COR-L47 (cell line): Measurements from ENCODE around the gene NOS1.
"Not testable (repeated sequence)": the region's sequence is repeated elsewhere in the genome, so short reads cannot be mapped to it uniquely, and the experiment has no call there.

Source experiments
- DNase-seq: peaks from one replicate; lab custom pipeline; 2025; lab: John Stamatoyannopoulos, UW

NOS1 gene

DNA sequence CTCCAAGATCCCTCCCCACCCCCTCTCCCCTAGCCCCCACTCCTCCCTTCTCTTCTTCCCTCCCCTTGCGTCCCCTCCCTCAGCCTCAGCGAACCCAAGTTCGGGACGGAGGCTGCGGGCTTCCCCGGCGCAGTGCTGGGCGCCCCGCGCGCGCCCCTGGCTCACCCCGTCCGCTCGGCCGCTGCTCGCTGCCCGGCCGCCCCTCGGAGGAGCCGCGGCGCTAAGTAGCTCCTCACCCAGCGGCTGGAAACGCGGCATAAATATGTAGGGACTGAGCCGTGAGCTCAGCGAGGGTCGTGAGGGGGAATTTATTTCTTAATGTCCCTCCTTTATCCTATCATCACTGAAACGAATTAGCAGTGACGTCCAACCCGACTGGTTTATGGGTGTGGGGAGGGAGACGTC lies at the start of gene NOS1:
NOS1 (minus strand) TSS at position 280 of the 405 bp plus-strand sequence. CDS start 30,557 bp downstream, outside the sequence.
- no peak for DNase-seq

DNA sequence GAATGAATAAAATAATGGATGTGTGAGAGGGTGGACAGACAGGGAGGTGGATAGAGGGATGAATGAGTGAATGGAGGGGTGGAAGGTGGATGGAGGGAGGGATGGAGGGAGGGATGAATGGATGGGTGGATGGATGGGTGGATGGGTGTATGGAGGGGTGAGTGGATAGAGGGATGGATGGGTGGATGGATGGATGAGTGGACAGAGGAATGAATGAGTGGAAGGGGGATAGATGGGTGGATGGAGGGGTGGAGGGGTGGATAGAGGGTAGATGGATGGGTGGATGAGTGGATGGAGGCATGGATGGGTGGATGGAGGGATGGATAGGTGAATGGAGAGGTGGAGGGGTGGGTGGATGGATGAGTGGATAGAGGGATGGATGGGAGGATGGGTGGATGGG lies 47.9 kb upstream of the NOS1 start:
- no peak for DNase-seq

DNA sequence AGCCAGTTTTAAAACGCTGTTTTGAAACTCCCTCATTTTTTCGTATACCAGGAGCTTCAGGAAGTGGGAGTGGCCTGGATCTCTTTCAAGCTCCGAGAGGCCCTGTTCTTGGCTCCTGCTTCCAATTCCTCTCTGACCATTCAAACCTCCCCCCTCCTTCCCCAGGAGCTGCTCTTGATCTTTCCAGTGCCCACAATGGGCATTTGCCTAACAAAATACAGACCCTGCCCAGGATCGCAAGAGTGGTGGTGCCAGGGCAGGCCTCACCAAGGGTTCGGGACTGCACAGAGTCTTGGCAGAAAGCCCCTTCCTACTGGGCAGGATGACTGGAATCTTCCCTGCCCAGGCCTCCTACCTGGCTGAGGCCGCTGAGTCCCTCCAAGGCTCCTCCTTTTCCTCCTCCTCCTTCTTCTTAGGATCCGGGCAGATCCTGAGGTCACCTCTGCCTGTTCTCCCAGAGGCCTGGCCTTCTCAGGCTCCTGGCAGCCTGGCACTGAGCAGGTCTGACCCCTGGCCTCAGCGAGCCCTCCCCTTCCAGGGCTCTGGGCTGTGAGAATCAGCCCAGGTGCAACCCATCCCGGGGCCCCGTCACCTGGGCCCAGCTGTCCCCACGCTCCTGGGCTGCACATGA lies 46.9 kb upstream of the NOS1 start:
- DNase-seq, result no peak

DNA sequence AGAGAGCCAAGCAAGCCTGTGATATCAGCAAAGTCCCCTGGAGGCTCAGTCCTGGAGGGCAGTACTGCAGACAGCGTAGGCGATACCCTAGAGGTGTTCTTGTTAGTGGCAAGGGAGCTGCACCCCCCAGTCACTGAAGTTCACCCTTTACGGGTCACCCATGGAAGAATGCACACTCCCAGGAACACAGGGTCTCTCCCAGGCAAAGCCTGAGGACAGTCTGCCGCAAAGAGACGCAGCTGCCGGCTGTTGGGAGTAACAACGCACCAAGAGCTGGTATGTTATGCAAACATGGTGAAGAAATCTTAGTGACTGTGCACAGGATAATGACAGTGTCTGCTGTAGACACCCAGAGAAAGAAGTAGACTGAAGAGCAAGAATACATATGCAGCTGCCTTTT lies 43.5 kb upstream of the NOS1 start:
- no peak for DNase-seq

DNA sequence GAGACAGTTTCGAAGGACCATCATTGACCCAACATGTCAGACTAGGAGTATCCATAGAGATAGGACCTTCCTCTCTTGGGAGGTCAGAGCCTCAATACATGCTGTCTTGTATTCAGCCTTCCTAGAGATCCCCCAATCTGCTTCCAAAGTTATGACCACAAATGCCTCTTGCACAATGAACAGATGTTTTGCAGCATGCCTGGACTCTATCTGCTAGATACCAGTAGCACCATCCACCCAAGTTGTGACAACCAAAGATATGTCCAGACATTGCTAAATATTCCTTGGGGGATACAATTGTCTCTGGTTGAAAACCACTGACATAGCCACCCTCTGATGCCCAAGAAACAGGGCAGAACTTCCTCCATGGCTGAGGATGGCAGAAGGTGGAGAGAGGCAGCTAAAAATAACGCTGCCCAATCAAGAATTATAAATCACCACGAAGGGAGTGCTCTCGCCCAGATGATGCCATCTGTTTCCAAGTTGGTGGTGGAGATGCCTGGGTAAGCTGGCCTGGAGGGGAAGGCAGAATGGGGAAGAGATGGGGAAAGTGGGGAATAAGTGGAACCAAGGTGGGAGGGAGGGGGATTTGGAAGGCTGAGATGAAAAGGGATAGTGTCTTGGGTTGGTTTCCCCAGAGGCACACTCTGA lies 42.9 kb upstream of the NOS1 start:
- DNase-seq, result no peak

DNA sequence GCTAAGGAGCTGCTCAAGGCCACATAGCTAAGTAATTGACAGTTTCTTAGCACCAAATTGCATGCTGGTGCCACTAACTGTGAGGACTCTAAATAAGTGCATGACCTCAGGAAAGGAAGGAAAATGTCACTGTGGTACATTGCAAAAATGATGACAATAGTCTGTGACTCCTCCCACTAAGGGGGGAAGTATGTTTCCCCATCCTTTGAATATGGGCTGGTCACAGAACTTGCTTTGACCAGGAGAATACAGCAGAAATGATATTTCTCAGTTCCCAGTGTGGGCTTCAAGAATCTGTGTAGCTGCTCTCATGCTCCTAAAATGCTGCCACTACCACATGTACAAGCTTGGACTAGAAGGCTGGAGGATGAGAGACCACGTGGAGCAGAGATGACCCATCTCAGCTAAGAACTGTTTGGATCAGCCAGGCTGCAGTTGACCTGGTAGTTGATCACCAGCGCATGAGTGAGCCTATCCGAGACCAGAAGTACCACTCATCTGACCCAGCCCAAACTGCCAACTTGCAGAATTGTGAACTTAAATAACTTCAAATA lies 42.2 kb upstream of the NOS1 start:
- no peak for DNase-seq

DNA sequence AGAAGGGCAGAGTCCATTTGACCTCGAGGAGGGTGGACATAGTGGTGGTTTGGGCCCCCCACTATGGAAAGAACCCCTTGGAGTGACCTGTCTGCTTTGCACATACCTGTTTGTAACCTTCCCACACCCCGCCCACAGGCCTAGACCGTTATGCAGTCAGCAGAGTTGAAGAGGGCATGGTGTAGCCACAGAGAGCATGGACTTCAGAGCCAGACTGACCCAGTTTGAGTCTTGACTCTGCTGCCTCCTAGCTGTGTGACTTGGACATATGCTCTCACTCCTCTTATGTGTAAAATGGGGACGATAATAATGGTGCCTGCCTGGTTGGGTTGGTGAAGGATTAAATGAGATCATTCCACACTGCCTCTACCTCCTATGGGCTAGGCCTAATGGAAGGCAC lies 40.9 kb upstream of the NOS1 start:
- DNase-seq, result no peak

DNA sequence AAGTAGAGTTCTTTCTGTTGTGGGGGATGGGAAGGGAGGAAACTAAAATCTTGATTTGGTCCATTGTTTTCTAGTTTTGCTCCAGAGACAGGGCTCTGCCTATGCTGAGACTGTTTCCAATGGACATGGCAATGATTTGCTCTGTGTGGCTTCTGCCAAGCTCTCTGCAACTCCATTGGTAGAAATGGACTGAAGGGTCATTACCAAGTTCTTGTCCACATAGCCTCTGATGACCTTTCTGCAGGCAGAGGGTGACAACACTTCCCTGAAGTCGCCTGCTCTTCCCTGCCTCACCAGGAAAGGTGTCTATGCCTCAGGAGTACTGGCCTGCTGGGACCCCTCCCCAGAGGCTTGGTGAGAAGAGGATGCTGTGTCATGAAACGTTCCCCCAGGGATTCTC lies 39.5 kb upstream of the NOS1 start:
- no peak for DNase-seq

DNA sequence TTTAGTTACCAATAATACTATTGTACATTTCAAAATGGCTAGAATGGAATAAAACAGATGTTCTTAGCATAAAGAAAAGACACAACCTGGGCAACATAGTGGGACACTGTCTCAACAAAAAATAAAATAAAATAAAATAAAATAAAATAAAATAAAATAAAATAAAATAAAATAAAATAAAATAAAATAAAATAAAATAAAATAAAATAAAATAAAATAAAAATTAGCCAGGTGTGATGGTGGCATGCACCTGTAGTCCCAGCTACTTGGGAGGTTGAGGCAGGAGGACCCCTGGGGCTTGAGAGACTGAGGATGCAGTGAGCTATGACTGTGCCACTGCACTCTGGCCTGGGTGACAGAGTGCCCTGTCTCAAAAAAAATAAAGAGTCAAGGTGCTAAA lies 37.1 kb upstream of the NOS1 start:
- not testable (repeated sequence) for DNase-seq

DNA sequence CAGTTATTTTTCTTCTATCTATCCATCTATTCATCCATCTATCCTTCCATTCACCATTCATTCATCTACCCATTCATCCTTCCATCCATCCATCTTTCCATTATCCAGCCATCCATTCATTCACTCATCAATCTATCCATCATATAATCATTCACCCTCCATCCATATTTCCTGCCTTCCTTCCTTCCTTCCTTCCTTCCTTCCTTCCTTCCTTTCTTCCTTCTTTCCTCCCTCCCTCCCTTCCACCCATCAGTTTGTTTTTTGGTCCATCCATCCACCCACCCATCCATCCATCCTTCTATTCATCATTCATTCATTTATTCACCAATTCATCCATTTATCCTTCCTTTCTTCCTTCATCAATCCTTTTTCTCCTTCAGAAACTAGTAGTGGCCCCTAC lies 34.3 kb upstream of the NOS1 start:
- no peak for DNase-seq

DNA sequence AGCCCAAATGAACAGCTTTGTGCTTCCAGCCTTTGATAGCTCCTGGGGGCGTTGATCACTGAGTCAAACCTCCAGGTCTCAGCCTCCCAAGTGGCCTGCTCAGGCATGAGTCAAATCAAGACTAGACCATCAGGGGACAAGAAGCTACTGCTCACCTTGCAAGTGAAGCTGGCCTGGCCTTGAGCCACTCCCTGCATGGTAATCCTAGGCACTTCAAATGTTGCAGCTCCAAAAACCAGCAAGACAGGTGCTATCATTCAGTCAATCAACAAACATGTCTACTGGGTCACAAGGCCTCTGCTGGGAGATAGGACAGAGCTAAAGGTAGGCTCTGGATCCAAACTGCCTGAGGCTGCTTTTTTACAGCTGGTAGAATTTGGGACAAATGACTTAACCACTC lies 33.1 kb upstream of the NOS1 start:
- no peak for DNase-seq

DNA sequence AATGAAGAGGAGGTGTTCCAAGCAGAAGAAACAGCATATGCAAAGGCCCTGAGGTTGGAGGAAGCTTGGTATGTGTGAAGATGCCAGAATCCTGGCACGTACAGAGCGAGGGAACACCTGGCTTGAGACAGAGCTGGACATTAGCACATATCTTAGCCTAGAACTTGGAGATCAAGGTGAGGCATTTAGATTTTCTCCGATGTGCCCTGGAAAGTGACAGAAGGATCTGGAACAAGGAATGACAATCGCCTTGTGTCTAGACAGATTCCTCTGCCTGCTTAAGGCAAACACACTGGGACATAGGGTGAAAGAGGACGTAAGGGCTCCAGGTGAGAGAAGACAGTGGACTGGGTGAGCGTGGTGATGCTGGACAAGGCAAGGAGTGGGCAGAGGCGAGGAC lies 32.2 kb upstream of the NOS1 start:
- no peak for DNase-seq

DNA sequence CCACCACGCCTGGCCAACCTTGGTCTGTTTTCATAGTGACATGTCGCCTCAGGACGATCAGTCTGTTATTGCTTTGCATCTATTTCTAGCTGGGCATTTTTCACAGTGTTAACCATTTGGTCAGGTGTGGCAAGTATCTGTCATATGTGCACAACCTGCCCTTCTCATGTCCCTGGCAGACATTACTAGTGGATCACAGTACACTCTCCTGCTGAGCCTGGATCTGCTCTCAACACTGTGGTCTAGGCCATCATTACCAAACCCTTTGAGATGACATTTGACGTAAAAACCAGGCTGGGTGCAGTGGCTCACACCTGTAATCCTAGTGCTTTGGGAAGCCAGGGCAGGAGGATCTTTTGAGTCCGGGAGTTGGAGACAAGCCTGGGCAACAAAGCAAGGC lies 29.4 kb upstream of the NOS1 start:
- DNase-seq, result no peak

DNA sequence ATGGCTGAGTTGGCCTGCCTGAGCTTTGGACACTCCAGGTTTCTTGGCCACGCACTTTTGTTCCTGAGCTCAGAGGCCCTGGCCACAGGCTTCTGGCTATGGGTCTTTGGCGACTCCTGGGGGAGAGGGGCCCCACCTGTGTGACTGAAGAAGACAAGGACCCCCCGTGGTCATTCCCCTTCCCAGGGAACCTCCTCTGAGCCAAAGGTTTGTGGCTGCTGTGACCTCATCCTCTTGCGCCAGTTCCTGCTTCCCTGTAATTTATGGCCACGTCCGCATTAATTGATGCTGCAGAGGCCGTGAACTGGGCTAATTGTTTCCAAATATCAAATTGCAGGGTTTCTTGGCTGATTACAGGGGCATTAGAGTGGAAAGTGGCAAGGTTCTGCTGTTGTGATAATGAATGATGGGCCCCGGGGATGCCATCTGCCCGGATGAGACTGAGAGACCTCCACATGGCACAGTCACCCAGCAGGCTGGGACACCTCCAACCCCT lies 27.6 kb upstream of the NOS1 start:
- no peak for DNase-seq

DNA sequence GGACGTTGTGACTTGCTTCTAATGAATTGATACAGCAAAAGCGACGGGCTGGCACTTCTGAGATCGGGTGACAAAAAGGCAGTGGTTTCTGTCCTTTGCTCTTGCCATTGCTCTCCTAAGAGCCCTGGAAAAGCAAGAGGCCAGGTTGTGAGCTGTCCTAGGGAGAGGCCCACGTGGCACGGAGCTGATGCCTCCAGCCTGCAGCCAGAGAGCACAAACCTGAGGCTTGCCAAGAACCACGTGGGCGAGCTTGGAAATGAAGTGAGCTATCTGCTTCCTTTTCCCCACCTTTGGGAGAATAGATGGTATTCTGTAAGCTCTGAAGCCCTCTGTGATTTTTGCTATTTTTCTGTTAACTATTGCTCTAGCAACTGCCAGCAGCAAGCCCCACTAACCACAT lies 26.4 kb upstream of the NOS1 start:
- DNase-seq, result no peak

DNA sequence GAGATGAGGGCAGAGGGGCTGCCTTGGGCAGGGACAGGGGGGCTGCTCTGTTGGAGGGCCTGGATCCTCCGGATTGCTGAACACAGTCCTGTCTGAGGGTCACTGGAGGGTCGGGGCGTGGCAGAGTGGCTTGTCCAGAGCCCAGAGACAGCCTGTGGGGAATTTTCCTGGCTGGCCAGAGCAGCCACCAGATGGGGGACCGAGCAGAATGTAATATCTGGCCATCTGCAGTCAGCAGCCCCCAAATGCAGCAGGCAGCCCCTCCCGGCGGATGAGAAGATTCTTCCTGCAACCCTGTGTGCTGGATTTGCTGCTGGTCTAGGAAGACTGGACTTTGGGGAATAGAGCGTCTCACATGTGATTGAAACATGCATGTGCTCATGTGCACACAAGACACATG lies 23.3 kb upstream of the NOS1 start:
- DNase-seq, result no peak

DNA sequence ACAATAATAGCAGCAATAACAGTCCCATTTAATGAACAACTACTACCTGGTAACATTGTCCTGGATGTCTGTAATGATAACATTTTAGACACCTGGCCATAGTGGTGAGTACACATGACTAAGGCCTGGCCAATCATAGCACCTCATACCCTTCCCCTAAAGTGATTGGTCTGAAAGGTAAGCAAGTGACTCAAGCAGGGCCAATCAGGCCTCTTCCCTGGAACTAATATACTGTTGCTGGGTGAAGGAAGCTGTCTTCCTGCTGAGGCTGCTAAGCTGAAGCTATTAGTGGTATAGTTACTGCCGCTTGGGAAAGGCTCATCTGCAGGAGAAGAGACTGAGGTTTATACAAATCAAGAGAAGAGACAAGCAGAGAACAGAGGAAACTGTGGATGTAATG lies 18.7 kb upstream of the NOS1 start:
- DNase-seq, result no peak

DNA sequence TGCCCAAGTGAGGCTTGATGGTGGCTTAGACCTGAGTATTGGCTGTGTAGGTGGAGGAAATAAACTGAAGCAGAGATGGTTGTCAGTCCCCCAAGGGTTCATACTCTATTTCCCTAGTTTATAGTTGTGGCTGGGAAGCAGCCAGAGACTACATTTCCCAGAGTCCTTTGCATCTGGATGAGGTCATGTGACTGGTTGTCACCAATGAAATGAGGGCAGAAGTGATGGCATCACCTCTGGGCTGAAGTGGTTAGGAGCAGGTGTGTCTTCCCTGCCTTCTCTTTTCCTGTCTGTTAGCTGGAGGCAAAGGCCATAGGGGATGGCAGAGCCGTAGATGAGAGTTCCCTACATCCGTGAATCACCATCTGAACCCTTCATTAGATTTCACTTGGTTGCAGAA lies 16.3 kb upstream of the NOS1 start:
- DNase-seq, result no peak

DNA sequence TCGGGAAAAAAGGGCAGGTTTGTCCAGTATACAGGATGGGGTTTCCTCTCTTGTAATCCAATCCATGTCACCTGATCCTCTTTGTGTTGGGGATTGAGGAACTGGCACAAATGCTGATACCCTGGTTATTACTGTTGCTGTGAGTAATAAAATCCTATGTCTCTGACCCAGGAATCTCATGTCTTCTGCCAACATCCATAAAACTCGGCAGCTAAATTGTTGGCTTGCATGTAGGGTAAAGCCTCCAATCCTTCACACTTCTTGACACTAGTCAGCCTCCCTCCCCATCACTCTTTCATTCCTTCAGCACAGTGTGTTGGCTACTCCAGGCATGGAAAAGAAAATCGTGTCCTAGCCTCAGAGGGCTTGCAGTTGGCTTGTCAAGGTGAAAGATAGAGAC lies 9.2 kb upstream of the NOS1 start:
- DNase-seq, result no peak

DNA sequence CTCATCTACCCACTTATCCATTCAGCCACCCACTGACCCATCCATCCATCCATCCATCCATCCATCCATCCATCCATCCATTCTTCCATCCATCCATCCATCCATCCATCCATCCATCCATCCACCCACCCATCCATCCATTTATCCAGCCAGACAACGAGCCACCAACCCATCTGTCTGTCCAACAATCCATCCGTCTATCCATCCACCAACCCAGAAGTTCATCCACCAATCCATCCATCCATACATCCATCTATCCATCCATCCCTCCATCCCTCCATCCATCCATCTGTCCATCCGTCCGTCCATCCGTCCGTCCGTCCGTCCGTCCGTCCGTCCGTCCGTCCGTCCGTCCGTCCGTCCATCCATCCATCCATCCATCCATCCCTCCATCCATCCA lies 8.6 kb upstream of the NOS1 start:
- DNase-seq, result not testable (repeated sequence)

DNA sequence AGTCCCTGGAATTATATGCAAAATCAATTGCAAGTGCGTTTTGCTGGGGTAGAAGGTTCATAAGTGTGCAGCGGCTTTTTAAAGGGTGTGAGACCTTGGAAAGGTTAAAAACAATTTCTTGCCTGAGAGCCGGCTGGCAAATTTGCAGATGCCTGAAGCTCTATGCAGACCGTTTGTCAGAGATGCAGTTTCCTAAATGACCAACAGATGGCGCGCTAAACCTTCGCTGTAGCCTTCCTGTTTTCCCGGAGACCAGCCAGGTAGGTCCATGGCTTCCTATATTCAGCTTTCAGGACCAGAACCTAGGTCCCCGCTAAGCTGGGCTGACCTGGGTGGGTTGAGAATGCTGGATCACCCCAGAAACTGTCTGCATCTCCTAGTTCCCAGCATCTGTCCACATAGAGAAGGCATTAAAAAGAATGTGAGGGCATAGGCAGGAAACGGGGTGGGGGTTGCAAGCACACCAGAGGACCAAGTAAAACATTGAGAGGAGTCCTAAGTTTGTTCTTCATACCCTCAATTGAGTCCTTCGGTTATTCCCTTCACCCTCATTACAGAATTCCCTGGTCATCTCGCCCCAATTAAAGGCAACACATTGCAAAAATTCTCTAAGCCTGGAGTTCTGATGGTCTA lies 5.7 kb upstream of the NOS1 start:
- DNase-seq, result peak; percentile 54

DNA sequence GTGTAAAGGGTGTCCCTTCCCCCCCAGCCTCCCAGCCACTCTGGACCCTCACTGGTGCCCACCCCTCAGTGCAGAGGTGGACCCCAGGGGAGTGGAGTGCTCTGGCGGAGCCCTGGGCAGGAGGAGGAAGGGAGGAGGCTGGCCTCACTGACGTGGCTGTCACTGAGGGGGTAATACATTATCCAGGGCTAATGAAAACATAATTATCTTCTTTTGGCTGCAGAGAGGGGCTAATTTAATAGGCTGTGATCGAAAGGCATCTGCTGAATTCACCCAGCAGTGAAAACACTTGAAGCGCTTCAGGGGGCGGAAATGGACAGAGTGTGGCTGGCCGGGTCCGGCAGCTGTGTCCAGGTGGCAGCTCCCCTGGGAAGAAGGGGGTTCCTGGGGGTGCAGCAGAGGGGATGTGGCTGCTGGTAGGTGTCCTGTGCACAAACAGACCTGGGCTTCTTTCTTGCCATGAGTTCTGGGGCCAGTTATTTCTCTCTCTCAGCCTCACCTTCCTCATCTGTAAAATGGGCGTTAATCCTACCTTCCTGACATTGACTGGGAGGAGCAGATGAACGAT lies 3.7 kb upstream of the NOS1 start:
- DNase-seq, result no peak

DNA sequence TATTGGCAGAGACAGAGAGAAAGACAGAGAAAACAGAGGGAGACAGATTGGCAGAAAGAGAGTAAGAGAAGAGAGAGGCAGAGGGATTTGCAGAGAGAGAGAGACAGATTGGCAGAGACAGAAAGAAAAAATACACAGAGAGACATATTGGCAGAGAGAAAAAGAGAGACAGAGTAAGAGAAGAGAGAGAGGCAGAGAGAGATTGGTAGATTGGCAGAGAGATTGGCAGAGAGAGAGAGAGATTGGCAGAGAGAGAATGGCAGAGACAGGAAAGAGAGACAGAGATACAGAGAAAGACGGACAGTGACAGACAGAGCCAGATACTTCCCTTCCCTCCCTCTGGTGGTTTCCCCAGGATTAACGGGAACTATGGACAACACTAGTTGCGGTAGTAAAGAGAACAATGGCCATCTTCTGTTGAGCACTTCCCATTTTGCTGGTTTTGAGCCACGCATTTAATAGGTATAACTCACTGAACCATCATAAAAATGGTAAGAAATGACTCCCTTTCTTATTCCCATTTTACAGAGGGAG lies 2.6 kb upstream of the NOS1 start:
- DNase-seq, result no peak
